A673 (cell line): ENCODE measurements around the gene TYSND1. TPM values are rescaled to one million over a fixed set of nuclear protein-coding genes. Genes with fewer than 3 reads are reported as not detected.
A peak's percentile ranks its signal among the peaks of the same experiment; 100 is the strongest.
"Not testable (repeated sequence)": the region's sequence is repeated elsewhere in the genome, so short reads cannot be mapped to it uniquely, and the experiment has no call there.

Source experiments
- BruUV-seq: library from RNA; stranded (reverse); fragments of 400-500 nt; replicated peaks from 2 replicates; lab custom pipeline; 2021; lab: Mats Ljungman, UMichigan
- CTCF ChIA-PET: fragments of 300-600 bp; sonication (Branson Sonifier 250); formaldehyde crosslinking; loops from one replicate; lab custom pipeline; 2022; ENCODE audit warnings: antibody characterized with exemption; lab: Charles Lee
- POLR2A ChIA-PET: fragments of 300-600 bp; sonication (Branson Sonifier 250); formaldehyde crosslinking; loops from one replicate; lab custom pipeline; 2022; ENCODE audit warnings: antibody characterized with exemption; ENCODE audit not compliant: low non-redundant PET; lab: Charles Lee
- DNase-seq: peaks from one replicate; pipeline ENCODE4 v3.0.0-alpha.2; 2015; ENCODE audit warnings: low spot score
- H3K27ac ChIP-seq: fragments of 200-600 bp; sonication (generic); 2 replicates; pipeline ENCODE4 v1.5.1; 2016; ENCODE audit warnings: mixed run types, low read depth, mild to moderate bottlenecking, mixed read lengths, antibody characterized with exemption, low read length; ENCODE audit not compliant: poor library complexity, severe bottlenecking
- H3K27me3 ChIP-seq: fragments of 200-600 bp; sonication (generic); replicated peaks from 2 replicates; pipeline ENCODE4 v1.6.1; 2017; ENCODE audit warnings: mixed run types, low read depth, mild to moderate bottlenecking, mixed read lengths, antibody characterized with exemption, low read length; ENCODE audit not compliant: insufficient read depth, poor library complexity
- H3K36me3 ChIP-seq: fragments of 200-600 bp; sonication (generic); 2 replicates; pipeline ENCODE4 v1.6.1; 2016; ENCODE audit warnings: mixed run types, mild to moderate bottlenecking, mixed read lengths, antibody characterized with exemption, low read length; ENCODE audit not compliant: insufficient read depth, poor library complexity, severe bottlenecking
- H3K4me1 ChIP-seq: fragments of 200-600 bp; sonication (generic); 2 replicates; pipeline ENCODE4 v1.6.1; 2017; ENCODE audit warnings: mixed run types, mild to moderate bottlenecking, mixed read lengths, antibody characterized with exemption, low read length; ENCODE audit not compliant: insufficient read depth, poor library complexity, severe bottlenecking
- H3K4me3 ChIP-seq: fragments of 200-600 bp; sonication (generic); 2 replicates; pipeline ENCODE4 v1.5.1; 2016; ENCODE audit warnings: low read depth, mixed run types, mild to moderate bottlenecking, mixed read lengths, low read length; ENCODE audit not compliant: poor library complexity, severe bottlenecking
- H3K9me3 ChIP-seq: fragments of 200-600 bp; sonication (generic); 2 replicates; pipeline ENCODE4 v1.6.1; 2016; ENCODE audit warnings: mixed run types, low read depth, mild to moderate bottlenecking, mixed read lengths, antibody characterized with exemption, low read length; ENCODE audit not compliant: poor library complexity, severe bottlenecking
- CTCF ChIP-seq: fragments of 300-800, 200-600 bp; sonication (generic); conservative IDR thresholded peaks from 2 replicates; pipeline ENCODE4 v1.5.1; 2017; ENCODE audit warnings: low read depth, mild to moderate bottlenecking, antibody characterized with exemption, low read length, moderate library complexity, mixed read lengths
- EZH2 ChIP-seq: fragments of 200-600 bp; sonication (generic); IDR thresholded peaks from 2 replicates; pipeline ENCODE4 v1.6.1; 2017; ENCODE audit warnings: borderline replicate concordance, low read depth, mild to moderate bottlenecking, mixed read lengths, antibody characterized with exemption, low read length; ENCODE audit not compliant: poor library complexity, severe bottlenecking
- intact Hi-C: fragments of 100-400 bp; cut with micrococcal nuclease; formaldehyde crosslinking; loops from one replicate; pipeline ENCODE4 v1.10.0; 2022; ENCODE audit not compliant: unreplicated experiment
- total RNA-seq: library from RNA; stranded (reverse); gene quantifications from 2 replicates; pipeline ENCODE4 v1.2.3, GENCODE V29; 2021

The TYSND1 gene
- total RNA-seq, 1 experiment from 2014 or later = 36.5 TPM

GRCh38 chr10:70162892-70163201 is 16.3 kb upstream of the TYSND1 start:
- Histone ChIP-seq H3K27me3 (no peaks in the 10 kb centered on the region), H3K4me1 (peaks cover 7% of the 10 kb centered on the region), H3K36me3 (peaks cover 51% of the 10 kb centered on the region), H3K27ac (peak overlapping the region; percentile 29), H3K9me3 (no peaks in the 10 kb centered on the region), H3K4me3 (no peak overlapping the region)
- intact Hi-C loops = no loop called here
- TF ChIP-seq CTCF (no peak), EZH2 (no peak)
- no peak for DNase-seq
- ChIA-PET POLR2A (no interaction called here), CTCF (interaction anchor here (0.6 kb wide), 1 partner anchor 12 kb away, joined by 5 read pairs; no protein-coding TSS in a partner anchor)
- no TSS peak for BruUV-seq

- H3K27ac ChIP-seq = peak overlapping the region; percentile 29
- H3K4me3 ChIP-seq = no peak overlapping the region
- H3K9me3 ChIP-seq = no peaks in the 10 kb centered on the region
- intact Hi-C loops = no loop called here
- no peak for TF ChIP-seq EZH2
- peaks cover 4% of the 10 kb centered on the region for H3K4me1 ChIP-seq
- ChIA-PET CTCF (no interaction called here), POLR2A (no interaction called here)
- no peaks in the 10 kb centered on the region for H3K27me3 ChIP-seq
- H3K36me3 ChIP-seq = peaks cover 53% of the 10 kb centered on the region
- BruUV-seq = no TSS peak
- DNase-seq = no peak
These were observed 15.8 kb upstream of the TYSND1 start for GRCh38 chr10:70162151-70162891.

- no peak for DNase-seq
- ChIA-PET CTCF (no interaction called here), POLR2A (no interaction called here)
- TF ChIP-seq EZH2 (no peak), CTCF (no peak)
- Histone ChIP-seq H3K4me3 (no peak overlapping the region), H3K36me3 (peaks cover 65% of the 10 kb centered on the region), H3K27ac (peak overlapping the region; percentile 18), H3K4me1 (peaks cover 4% of the 10 kb centered on the region), H3K27me3 (no peaks in the 10 kb centered on the region), H3K9me3 (no peaks in the 10 kb centered on the region)
- no TSS peak for BruUV-seq
- intact Hi-C loops = no loop called here
These were observed 14.3 kb upstream of the TYSND1 start for GRCh38 chr10:70160798-70161197.

GRCh38 chr10:70159366-70159765 is 12.9 kb upstream of the TYSND1 start:
- H3K4me1 ChIP-seq, H3K27ac ChIP-seq, DNase-seq, BruUV-seq, H3K9me3 ChIP-seq, POLR2A ChIA-PET, H3K4me3 ChIP-seq, H3K27me3 ChIP-seq, intact Hi-C loops, CTCF ChIA-PET: not testable (repeated sequence)
- H3K36me3 ChIP-seq = peaks cover 74% of the 10 kb centered on the region
